Measurements from ENCODE around the gene RBP4.

The RBP4 gene

GRCh38 chr10:93603023-93603422 is 2.0 kb upstream of the RBP4 start:
- Mint-ChIP-seq H3K36me3 (peaks cover 0 to 2% of the 10 kb centered on the region in 2 donors), H3K27me3 (peaks cover 46 to 67% of the 10 kb centered on the region in 2 donors), H3K4me3 (no peak overlapping the region), H3K4me1 (no peaks in the 10 kb centered on the region), H3K27ac (no peak overlapping the region), H3K9me3 (peaks cover 0 to 5% of the 10 kb centered on the region in 2 donors)
- ATAC-seq (replicated peaks) = no peak
- DNase-seq = no peak

- Mint-ChIP-seq H3K27ac (no peak overlapping the region), H3K9me3 (no peaks in the 10 kb centered on the region), H3K4me3 (no peak overlapping the region), H3K4me1 (no peaks in the 10 kb centered on the region), H3K27me3 (peaks cover 38 to 66% of the 10 kb centered on the region in 2 donors), H3K36me3 (peaks cover 0 to 2% of the 10 kb centered on the region in 2 donors)
- ATAC-seq (replicated peaks) (no peak), DNase-seq (no peak)
Observed at GRCh38 chr10:93601774-93602162, 733 bp upstream of the RBP4 start.

- peak overlapping the region in 1 of 2 donors; percentile 16 for H3K4me3 Mint-ChIP-seq
- no peaks in the 10 kb centered on the region for H3K4me1 Mint-ChIP-seq
- ATAC-seq (replicated peaks) (no peak), DNase-seq (no peak)
- H3K9me3 Mint-ChIP-seq = no peaks in the 10 kb centered on the region
- H3K27me3 Mint-ChIP-seq = peaks cover 29 to 56% of the 10 kb centered on the region in 2 donors
- no peak overlapping the region for H3K27ac Mint-ChIP-seq
- peaks cover 0 to 2% of the 10 kb centered on the region in 2 donors for H3K36me3 Mint-ChIP-seq
Observed at GRCh38 chr10:93600446-93601145, 439 bp downstream of the RBP4 start.

- no peak for ATAC-seq (replicated peaks)
- H3K36me3 Mint-ChIP-seq = peaks cover 0 to 2% of the 10 kb centered on the region in 2 donors
- no peaks in the 10 kb centered on the region for H3K9me3 Mint-ChIP-seq
- H3K27me3 Mint-ChIP-seq = peaks cover 29 to 64% of the 10 kb centered on the region in 2 donors
- H3K4me1 Mint-ChIP-seq = no peaks in the 10 kb centered on the region
- no peak overlapping the region for H3K27ac Mint-ChIP-seq
- peak overlapping the region in 1 of 2 donors; percentile 34 for H3K4me3 Mint-ChIP-seq
- no peak for DNase-seq
Observed at GRCh38 chr10:93599778-93600177, 1.3 kb downstream of the RBP4 start.

GRCh38 chr10:93599335-93599734 is 1.7 kb downstream of the RBP4 start:
- Mint-ChIP-seq H3K36me3 (peaks cover 0 to 2% of the 10 kb centered on the region in 2 donors), H3K27ac (no peak overlapping the region), H3K9me3 (no peaks in the 10 kb centered on the region), H3K27me3 (peaks cover 29 to 67% of the 10 kb centered on the region in 2 donors), H3K4me3 (no peak overlapping the region), H3K4me1 (no peaks in the 10 kb centered on the region)
- DNase-seq (no peak), ATAC-seq (replicated peaks) (no peak)

- peaks cover 0 to 2% of the 10 kb centered on the region in 2 donors for H3K36me3 Mint-ChIP-seq
- no peaks in the 10 kb centered on the region for H3K9me3 Mint-ChIP-seq
- no peak for DNase-seq
- no peak overlapping the region for H3K4me3 Mint-ChIP-seq
- no peaks in the 10 kb centered on the region for H3K4me1 Mint-ChIP-seq
- H3K27ac Mint-ChIP-seq = no peak overlapping the region
- no peak for ATAC-seq (replicated peaks)
- peaks cover 24 to 59% of the 10 kb centered on the region in 2 donors for H3K27me3 Mint-ChIP-seq
Observed at GRCh38 chr10:93598157-93598556, 2.9 kb downstream of the RBP4 start.

GRCh38 chr10:93597075-93597599 is 3.9 kb downstream of the RBP4 start:
- no peak overlapping the region for H3K27ac Mint-ChIP-seq
- no peaks in the 10 kb centered on the region for H3K9me3 Mint-ChIP-seq
- no peaks in the 10 kb centered on the region for H3K4me1 Mint-ChIP-seq
- H3K4me3 Mint-ChIP-seq = no peak overlapping the region
- H3K27me3 Mint-ChIP-seq = peaks cover 18 to 49% of the 10 kb centered on the region in 2 donors
- ATAC-seq (replicated peaks) (no peak), DNase-seq (no peak)
- peaks cover 0 to 2% of the 10 kb centered on the region in 2 donors for H3K36me3 Mint-ChIP-seq

- Mint-ChIP-seq H3K27ac (no peak overlapping the region), H3K36me3 (no peaks in the 10 kb centered on the region), H3K4me3 (no peak overlapping the region), H3K9me3 (no peaks in the 10 kb centered on the region), H3K4me1 (no peaks in the 10 kb centered on the region), H3K27me3 (peaks cover 15 to 46% of the 10 kb centered on the region in 2 donors)
- DNase-seq = no peak
- ATAC-seq (replicated peaks) = no peak
Observed at GRCh38 chr10:93596539-93596938, 4.5 kb downstream of the RBP4 start.

GRCh38 chr10:93595378-93596161 is 5.5 kb downstream of the RBP4 start:
- H3K4me1 Mint-ChIP-seq = no peaks in the 10 kb centered on the region
- no peaks in the 10 kb centered on the region for H3K9me3 Mint-ChIP-seq
- no peak overlapping the region for H3K27ac Mint-ChIP-seq
- H3K36me3 Mint-ChIP-seq = no peaks in the 10 kb centered on the region
- H3K27me3 Mint-ChIP-seq = peaks cover 18 to 47% of the 10 kb centered on the region in 2 donors
- DNase-seq = no peak
- H3K4me3 Mint-ChIP-seq = no peak overlapping the region
- ATAC-seq (replicated peaks) = no peak

- ATAC-seq (replicated peaks) = no peak
- Mint-ChIP-seq H3K27me3 (peaks cover 9 to 36% of the 10 kb centered on the region in 2 donors), H3K27ac (no peak overlapping the region), H3K36me3 (no peaks in the 10 kb centered on the region), H3K4me3 (no peak overlapping the region), H3K9me3 (no peaks in the 10 kb centered on the region), H3K4me1 (no peaks in the 10 kb centered on the region)
- DNase-seq = no peak
Observed at GRCh38 chr10:93594518-93594917, 6.5 kb downstream of the RBP4 start.

- ATAC-seq (replicated peaks) (no peak), DNase-seq (no peak)
- no peak overlapping the region for H3K4me3 Mint-ChIP-seq
- no peak overlapping the region for H3K27ac Mint-ChIP-seq
- no peaks in the 10 kb centered on the region for H3K4me1 Mint-ChIP-seq
- H3K27me3 Mint-ChIP-seq = peaks cover 13 to 39% of the 10 kb centered on the region in 2 donors
- H3K36me3 Mint-ChIP-seq = no peaks in the 10 kb centered on the region
- H3K9me3 Mint-ChIP-seq = no peaks in the 10 kb centered on the region
Observed at GRCh38 chr10:93593749-93594148, 7.3 kb downstream of the RBP4 start.

- Mint-ChIP-seq H3K27me3 (peaks cover 15 to 40% of the 10 kb centered on the region in 2 donors), H3K9me3 (no peaks in the 10 kb centered on the region), H3K27ac (no peak overlapping the region), H3K4me1 (no peaks in the 10 kb centered on the region), H3K36me3 (no peaks in the 10 kb centered on the region), H3K4me3 (no peak overlapping the region)
- ATAC-seq (replicated peaks) (no peak), DNase-seq (no peak)
Observed at GRCh38 chr10:93593254-93593653, 7.8 kb downstream of the RBP4 start.

GRCh38 chr10:93591065-93591808 is 9.8 kb downstream of the RBP4 start:
- H3K9me3 Mint-ChIP-seq = no peaks in the 10 kb centered on the region
- no peaks in the 10 kb centered on the region for H3K36me3 Mint-ChIP-seq
- ATAC-seq (replicated peaks) (peak; percentile 33 to 34), DNase-seq (no peak)
- H3K27ac Mint-ChIP-seq = no peak overlapping the region
- H3K4me3 Mint-ChIP-seq = no peak overlapping the region
- peaks cover 19 to 30% of the 10 kb centered on the region in 2 donors for H3K27me3 Mint-ChIP-seq
- no peaks in the 10 kb centered on the region for H3K4me1 Mint-ChIP-seq

- ATAC-seq (replicated peaks) (no peak), DNase-seq (no peak)
- H3K4me1 Mint-ChIP-seq = no peaks in the 10 kb centered on the region
- no peaks in the 10 kb centered on the region for H3K36me3 Mint-ChIP-seq
- H3K27ac Mint-ChIP-seq = no peak overlapping the region
- H3K9me3 Mint-ChIP-seq = no peaks in the 10 kb centered on the region
- no peak overlapping the region for H3K4me3 Mint-ChIP-seq
- peaks cover 19 to 35% of the 10 kb centered on the region in 2 donors for H3K27me3 Mint-ChIP-seq
Observed at GRCh38 chr10:93590638-93591037, 10.4 kb downstream of the RBP4 start.

Data from stimulated activated naive B cell treated with anti-CD40 and anti-IgM and Interleukin-4, amounts not matched to agents 10 μg/mL and 1 μg/mL and 100 μg/mL, for 72 hours (primary cell).